NCI-H446 treated with DMSO at 0.1 percent for 48 hours (cell line): ENCODE measurements around the gene GALNT17.

Source experiments
- DNase-seq: peaks from one replicate; lab custom pipeline; 2025; lab: John Stamatoyannopoulos, UW

GALNT17 gene

DNA sequence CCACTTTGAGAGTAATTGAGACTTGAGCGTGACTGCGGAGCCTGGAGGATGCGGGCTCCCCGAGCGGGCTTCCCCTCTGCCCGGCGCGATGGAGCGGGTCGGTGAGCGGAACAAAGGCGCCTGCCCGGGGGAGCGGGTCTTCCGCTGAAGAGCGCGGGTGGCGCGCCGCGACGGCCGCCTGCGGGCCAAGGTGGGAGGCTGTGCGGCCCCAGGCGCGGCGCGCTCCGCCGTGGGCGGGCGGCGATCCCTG, at the start of gene GALNT17:
TSS of gene GALNT17 (plus strand) at position 18 of the 250 bp plus-strand sequence.
- DNase-seq, result no peak

- DNase-seq, result no peak
Observed at GRCh38 chr7:71095266-71095860, 36.6 kb upstream of the GALNT17 start.

DNA sequence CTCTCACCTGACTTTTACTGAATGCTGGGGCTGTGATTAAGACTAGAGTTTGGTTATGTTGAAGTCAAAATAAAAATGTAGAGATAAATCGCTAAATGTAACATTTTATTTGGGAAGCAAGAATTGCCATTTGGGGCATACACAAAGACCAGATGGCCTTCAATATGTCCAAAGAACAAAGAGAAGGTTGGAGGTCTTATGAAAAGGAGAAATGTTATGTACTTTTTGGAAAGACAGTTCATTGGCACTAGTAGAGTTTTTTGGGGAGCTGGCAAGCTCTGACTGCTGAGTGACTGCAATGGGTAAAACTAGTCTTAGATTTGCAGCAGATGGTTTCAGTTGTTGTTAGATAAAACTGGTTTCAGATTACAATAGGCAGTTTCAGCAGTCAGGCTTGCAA, 35.6 kb upstream of the GALNT17 start:
- DNase-seq, result no peak

GRCh38 chr7:71106226-71106625, 25.7 kb upstream of the GALNT17 start:
- DNase-seq, result no peak

DNA sequence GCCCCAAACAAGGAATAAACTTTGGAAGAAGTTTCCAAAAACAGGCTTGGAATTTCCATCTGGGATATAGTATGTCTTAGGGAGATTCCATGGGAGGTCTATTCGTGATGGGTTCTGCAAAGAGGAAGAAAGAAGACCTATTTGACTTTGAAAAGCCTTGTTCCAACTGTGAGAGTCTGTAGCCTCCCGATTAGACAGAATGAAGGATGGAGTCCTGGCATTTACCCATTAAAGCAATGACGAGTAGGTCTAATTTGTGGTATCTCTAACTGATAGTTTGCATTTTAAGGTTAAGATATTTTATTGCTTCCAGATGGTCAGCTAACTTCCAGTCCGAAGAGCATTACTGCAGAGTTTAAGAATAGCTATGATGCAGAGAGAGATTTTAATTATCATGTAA, 19.5 kb upstream of the GALNT17 start:
- DNase-seq, result no peak

- DNase-seq, result no peak
Observed at GRCh38 chr7:71120096-71120495, 11.8 kb upstream of the GALNT17 start.

DNA sequence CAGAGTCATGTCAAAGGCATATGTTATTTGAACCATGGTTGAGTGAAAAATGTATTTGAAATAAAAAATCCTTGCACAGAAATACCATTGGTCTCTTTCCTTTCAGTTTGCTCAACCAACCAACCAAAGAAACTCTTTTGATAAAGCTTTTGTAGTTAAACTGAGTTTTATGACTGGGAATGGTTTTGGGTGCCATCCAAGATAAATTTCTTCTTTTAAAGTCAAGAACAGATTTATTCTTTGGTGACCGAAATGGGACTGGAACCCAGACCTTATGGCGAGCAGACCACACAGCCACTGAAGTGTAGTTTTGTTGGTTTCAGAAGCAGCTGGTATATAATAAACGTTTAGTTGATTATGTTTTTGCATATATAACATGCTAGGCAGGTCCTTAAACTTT, 2.8 kb upstream of the GALNT17 start:
- no peak for DNase-seq

DNA sequence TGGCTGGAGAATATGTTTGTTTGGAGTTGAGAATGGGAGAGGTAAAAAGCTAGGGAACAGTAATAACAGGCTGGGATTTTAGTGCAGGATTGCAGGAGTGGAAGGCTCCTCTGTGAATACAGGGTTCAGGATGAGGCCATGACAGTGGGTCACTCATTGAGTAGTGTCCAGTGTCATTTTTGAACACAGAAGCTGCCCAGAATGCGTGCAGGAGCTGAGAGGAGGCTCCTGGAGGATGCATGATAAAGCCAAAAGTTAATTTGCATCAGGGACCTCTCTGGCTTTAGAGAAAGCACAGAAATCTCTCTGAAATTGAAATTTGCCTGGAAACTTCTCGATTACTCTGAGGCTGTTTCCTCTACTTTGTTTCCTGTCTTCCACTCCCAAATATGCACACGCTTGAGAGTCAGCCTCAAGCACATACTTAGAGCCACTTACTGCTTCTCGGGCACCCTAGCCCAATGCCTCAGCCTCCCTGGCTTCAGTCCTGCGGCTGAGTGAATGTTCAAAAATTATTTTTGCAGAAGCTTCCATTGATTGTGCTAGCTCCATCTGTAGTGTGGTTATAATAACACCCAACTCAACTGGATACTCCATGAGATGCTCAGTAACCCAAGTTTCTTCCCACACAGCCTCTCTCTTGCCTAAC, 1.8 kb upstream of the GALNT17 start:
- no peak for DNase-seq

DNA sequence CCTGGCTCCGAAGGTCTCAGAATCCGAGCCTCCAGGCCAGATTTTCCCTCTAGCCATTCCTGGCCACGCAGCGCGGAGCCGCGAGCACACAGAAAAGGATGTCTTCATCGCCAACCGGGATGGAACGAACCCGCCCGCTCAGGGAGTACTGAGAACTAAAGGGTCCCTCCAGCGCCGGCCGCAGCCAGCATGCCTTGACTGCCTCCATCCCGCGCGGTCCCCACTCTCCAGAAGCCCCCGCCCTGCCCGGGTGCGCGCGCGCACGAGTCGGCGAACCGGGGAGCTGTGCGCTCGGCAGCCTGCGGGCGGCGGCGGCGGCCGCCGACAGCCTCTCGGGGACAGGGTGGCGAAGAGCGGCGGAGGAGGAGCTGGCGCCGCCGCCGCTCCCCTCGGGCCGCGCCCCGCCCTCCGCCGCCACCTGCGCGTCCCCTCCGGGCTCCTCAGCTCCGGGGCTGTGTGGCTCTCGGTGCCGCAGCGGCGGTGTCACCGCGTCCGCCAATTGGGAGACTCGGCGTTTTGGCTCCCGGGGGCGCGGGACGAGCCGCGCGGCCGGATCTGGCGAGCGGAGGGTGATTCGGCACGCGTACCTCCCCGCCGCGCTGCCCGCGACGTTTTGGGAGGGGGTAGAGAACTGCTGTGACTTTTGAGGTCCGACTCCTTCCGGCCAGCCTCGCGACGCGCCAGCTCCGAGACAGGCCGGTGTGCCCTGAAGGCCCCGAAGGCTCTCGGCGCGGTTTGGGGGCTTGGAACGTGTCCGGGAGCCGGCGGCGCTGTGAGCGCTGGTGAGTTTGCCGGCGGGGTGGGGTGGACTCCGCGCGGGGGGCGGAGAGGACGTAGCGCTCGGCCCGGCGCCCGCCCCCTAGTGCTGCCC, 453 bp upstream of the GALNT17 start:
- no peak for DNase-seq

GRCh38 chr7:71132377-71133231, 660 bp downstream of the GALNT17 start:
- DNase-seq, result no peak

GRCh38 chr7:71133232-71133622, 1.3 kb downstream of the GALNT17 start:
- no peak for DNase-seq

DNA sequence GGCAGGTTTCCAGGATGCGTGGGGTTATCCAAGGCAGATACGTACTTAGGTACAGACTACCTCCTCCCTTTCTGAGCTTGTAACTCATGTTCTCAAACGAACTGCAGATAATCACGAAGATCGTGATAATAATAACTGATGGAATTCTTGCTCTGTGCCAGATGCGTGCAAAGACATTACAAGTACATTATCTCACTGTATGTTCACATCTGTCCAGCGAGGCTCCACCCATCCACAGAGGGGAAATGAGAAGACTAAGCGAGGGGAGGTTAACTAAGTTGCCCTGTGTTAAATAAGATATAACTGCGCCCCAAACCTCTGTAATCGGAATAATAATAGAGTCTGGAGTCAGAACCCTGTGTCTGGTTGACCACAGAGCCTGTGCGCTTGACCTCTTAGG, 1.9 kb downstream of the GALNT17 start:
- DNase-seq, result no peak

- DNase-seq, result no peak
Observed at GRCh38 chr7:71135116-71135515, 3.2 kb downstream of the GALNT17 start.

DNA sequence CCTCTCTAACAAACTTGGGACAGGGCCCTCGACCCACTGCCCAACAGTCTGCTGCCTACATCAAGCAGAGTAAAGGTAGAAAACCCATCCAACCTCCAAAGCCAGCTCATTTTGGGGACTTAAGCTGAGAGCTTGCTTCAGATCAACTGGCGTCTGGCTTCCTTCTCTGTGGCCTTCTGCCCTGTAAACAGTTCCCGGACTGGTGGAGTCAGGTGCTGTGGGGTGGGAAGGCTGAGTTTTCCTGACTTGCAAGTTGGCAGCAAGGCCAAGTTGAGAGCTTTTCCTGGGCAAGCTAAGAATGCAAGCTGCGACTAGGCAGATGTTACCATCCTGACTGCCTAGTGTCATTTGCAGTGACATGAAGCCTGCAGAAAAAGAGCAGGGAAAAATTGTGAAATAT, 3.7 kb downstream of the GALNT17 start:
- no peak for DNase-seq

GRCh38 chr7:71137479-71137878, 5.5 kb downstream of the GALNT17 start:
- no peak for DNase-seq

GRCh38 chr7:71140264-71140663, 8.3 kb downstream of the GALNT17 start:
- DNase-seq, result no peak

DNA sequence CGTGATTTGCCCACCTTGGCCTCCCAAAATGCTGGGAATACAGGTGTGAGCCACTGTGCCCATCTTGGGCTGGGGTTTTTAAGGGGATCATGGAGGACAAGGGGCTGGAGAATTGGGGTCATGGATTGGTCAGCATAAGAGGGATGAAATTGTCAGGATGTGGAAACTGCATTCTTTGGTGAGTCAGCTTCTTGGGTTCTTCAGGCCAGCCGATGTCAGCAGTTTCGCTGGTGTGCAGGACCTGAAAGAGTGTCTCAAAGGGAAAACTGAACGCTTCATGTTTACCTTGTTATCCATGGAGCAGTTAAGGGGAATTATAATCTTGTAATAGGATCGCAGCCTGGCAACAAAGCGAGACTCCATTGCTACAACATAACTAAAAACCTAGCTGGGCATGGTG, 13.0 kb downstream of the GALNT17 start:
- no peak for DNase-seq

- no peak for DNase-seq
Observed at GRCh38 chr7:71145906-71146901, 14.3 kb downstream of the GALNT17 start.

DNA sequence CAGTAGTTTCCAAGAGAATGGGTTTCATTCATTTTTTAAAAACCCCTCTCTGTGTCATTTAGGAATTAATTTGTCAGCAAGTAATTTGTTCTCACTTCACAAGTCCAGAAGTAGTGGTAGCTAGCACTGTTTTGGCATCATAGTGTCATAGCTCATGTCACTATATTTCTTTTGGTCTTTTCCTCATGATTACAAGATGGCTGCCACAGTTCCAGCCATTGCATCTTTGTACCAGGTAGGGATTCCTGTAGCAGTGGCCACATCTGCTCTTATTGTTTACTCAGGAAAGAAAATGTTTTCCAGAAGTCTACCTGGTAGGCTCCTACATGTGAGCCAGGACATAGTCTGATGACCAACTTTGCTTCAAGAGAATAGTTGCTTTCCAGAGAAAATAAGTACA, 16.2 kb downstream of the GALNT17 start:
- no peak for DNase-seq

DNA sequence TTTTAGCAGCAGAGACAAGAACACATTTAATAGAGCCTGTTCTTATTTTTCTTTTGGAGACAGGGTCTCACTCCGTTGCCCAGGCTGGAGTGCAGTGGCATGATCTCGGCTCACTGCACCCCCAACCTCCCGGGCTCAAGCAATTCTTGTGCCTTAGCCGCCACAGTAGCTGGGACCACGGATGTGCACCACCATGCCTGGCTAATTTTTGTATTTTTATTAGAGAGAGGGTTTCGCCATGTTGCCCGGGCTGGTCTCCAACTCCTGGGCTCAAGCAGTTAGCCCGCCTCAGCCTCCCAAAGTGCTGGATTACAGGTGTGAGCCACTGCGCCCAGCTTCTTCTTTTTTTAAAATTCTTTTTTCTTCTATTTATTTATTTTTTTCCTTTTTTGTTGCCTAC, 23.3 kb downstream of the GALNT17 start:
- DNase-seq, result no peak

DNA sequence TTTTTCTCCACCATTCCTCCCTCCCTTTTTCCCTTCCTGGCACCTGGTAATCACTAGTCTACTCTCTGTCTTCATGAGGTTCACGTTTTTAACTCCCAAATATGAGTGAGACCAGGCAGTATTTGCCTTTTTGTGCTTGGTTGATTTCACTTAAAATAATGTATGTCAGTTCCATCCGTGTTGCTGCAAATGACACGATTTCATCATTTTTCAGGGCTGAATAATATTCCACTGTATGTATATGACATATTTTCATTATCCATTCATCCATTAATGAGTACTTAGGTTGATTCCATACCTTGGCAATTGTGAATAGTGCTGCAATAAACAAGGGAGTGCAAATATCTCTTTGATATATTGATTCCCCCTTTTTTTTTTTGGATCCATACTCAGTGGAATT, 25.8 kb downstream of the GALNT17 start:
- DNase-seq, result no peak
